SK-N-MC (cell line): Measurements from ENCODE around the gene LTBP2.

Source experiments
- DNase-seq: peaks from one replicate; pipeline ENCODE4 v3.0.0-alpha.2; 2011; ENCODE audit warnings: low read depth, low spot score
- H3K27ac ChIP-seq: fragments of 200-600 bp; sonication (generic); 2 replicates; pipeline ENCODE4 v1.5.1; 2016; ENCODE audit warnings: mixed run types
- H3K36me3 ChIP-seq: fragments of 200-600 bp; sonication (generic); 2 replicates; pipeline ENCODE4 v1.6.1; 2017; ENCODE audit warnings: antibody characterized with exemption, low read length, mixed read lengths; ENCODE audit not compliant: insufficient read depth
- H3K4me3 ChIP-seq: fragments of 200-600 bp; sonication (generic); 2 replicates; pipeline ENCODE4 v1.5.1; 2016
- H3K9ac ChIP-seq: fragments of 200-600 bp; sonication (generic); 2 replicates; pipeline ENCODE4 v1.8.0; 2017; ENCODE audit warnings: mixed run types, mixed read lengths; ENCODE audit not compliant: insufficient read length
- H3K9me3 ChIP-seq: fragments of 200-600 bp; sonication (generic); 2 replicates; pipeline ENCODE4 v1.6.1; 2017; ENCODE audit warnings: low read depth, mild to moderate bottlenecking, antibody characterized with exemption, low read length, moderate library complexity, mixed read lengths
- EZH2 ChIP-seq: fragments of 200-600 bp; sonication (generic); IDR thresholded peaks from one replicate; pipeline ENCODE4 v1.6.1; 2017; ENCODE audit warnings: antibody characterized with exemption
- FOXP2 ChIP-seq: optimal IDR thresholded peaks from 2 replicates; pipeline ENCODE3; 2011; ENCODE audit warnings: mild to moderate bottlenecking, moderate library complexity; ENCODE audit not compliant: insufficient read depth; ENCODE audit errors: extremely low read length, control extremely low read depth
- POLR2AphosphoS5 ChIP-seq: IDR thresholded peaks from 2 replicates; pipeline ENCODE4 v1.6.1; 2012; ENCODE audit warnings: mild to moderate bottlenecking, low read depth, low read length, borderline replicate concordance

LTBP2 gene

GRCh38 chr14:74507085-74507484 is 105.0 kb downstream of the LTBP2 start:
- TF ChIP-seq POLR2AphosphoS5, result no peak
- TF ChIP-seq FOXP2, result no peak
- TF ChIP-seq EZH2, result no peak
- DNase-seq, result no peak
- H3K36me3 ChIP-seq, result no peaks in the 10 kb centered on the region
- no peak overlapping the region for H3K4me3 ChIP-seq
- no peak overlapping the region for H3K9ac ChIP-seq
- H3K9me3 ChIP-seq, result no peaks in the 10 kb centered on the region
- no peak overlapping the region for H3K27ac ChIP-seq

- Histone ChIP-seq H3K36me3 (no peaks in the 10 kb centered on the region), H3K27ac (no peak overlapping the region), H3K4me3 (no peak overlapping the region), H3K9me3 (no peaks in the 10 kb centered on the region), H3K9ac (no peak overlapping the region)
- no peak for DNase-seq
- TF ChIP-seq FOXP2 (no peak), EZH2 (no peak), POLR2AphosphoS5 (no peak)
Measured at GRCh38 chr14:74506411-74506851, 105.6 kb downstream of the LTBP2 start.

- no peak for TF ChIP-seq EZH2
- no peak overlapping the region for H3K9ac ChIP-seq
- H3K4me3 ChIP-seq, result no peak overlapping the region
- no peak for DNase-seq
- no peaks in the 10 kb centered on the region for H3K36me3 ChIP-seq
- no peak overlapping the region for H3K27ac ChIP-seq
- no peaks in the 10 kb centered on the region for H3K9me3 ChIP-seq
Measured at GRCh38 chr14:74505831-74506230, 106.2 kb downstream of the LTBP2 start.

GRCh38 chr14:74504874-74505720 is 106.9 kb downstream of the LTBP2 start:
- DNase-seq, result no peak
- H3K9ac ChIP-seq, result no peak overlapping the region
- no peaks in the 10 kb centered on the region for H3K9me3 ChIP-seq
- H3K36me3 ChIP-seq, result no peaks in the 10 kb centered on the region
- TF ChIP-seq POLR2AphosphoS5 (no peak), FOXP2 (no peak), EZH2 (no peak)
- no peak overlapping the region for H3K27ac ChIP-seq
- no peak overlapping the region for H3K4me3 ChIP-seq

- TF ChIP-seq POLR2AphosphoS5 (no peak), EZH2 (no peak), FOXP2 (no peak)
- Histone ChIP-seq H3K9ac (no peak overlapping the region), H3K9me3 (no peaks in the 10 kb centered on the region), H3K4me3 (no peak overlapping the region), H3K27ac (no peak overlapping the region), H3K36me3 (no peaks in the 10 kb centered on the region)
- DNase-seq, result no peak
Measured at GRCh38 chr14:74504412-74504811, 107.6 kb downstream of the LTBP2 start.

- H3K27ac ChIP-seq, result no peak overlapping the region
- H3K9ac ChIP-seq, result no peak overlapping the region
- DNase-seq, result no peak
- TF ChIP-seq EZH2, result no peak
- no peak for TF ChIP-seq FOXP2
- no peak for TF ChIP-seq POLR2AphosphoS5
- no peak overlapping the region for H3K4me3 ChIP-seq
- no peaks in the 10 kb centered on the region for H3K36me3 ChIP-seq
- H3K9me3 ChIP-seq, result no peaks in the 10 kb centered on the region
Measured at GRCh38 chr14:74503938-74504335, 108.1 kb downstream of the LTBP2 start.

- TF ChIP-seq POLR2AphosphoS5 (no peak), EZH2 (no peak), FOXP2 (no peak)
- Histone ChIP-seq H3K4me3 (no peak overlapping the region), H3K36me3 (no peaks in the 10 kb centered on the region), H3K9ac (no peak overlapping the region), H3K27ac (no peak overlapping the region), H3K9me3 (no peaks in the 10 kb centered on the region)
- DNase-seq, result no peak
Measured at GRCh38 chr14:74503291-74503937, 108.6 kb downstream of the LTBP2 start.

- Histone ChIP-seq H3K36me3 (no peaks in the 10 kb centered on the region), H3K9me3 (no peaks in the 10 kb centered on the region), H3K9ac (no peak overlapping the region), H3K27ac (no peak overlapping the region), H3K4me3 (no peak overlapping the region)
- no peak for DNase-seq
- TF ChIP-seq POLR2AphosphoS5 (no peak), EZH2 (no peak), FOXP2 (no peak)
Measured at GRCh38 chr14:74502236-74503019, 109.6 kb downstream of the LTBP2 start.
